Measurements from ENCODE around the gene CSF2. TPM values are rescaled to one million over a fixed set of nuclear protein-coding genes. Genes with fewer than 3 reads are reported as not detected.

CSF2 gene
- total RNA-seq, 3 donors from 2014 or later (not counting 1 experiment from before 2014, with no cell fraction given), result 0.65 to 1.2 (median 0.82) TPM

DNA sequence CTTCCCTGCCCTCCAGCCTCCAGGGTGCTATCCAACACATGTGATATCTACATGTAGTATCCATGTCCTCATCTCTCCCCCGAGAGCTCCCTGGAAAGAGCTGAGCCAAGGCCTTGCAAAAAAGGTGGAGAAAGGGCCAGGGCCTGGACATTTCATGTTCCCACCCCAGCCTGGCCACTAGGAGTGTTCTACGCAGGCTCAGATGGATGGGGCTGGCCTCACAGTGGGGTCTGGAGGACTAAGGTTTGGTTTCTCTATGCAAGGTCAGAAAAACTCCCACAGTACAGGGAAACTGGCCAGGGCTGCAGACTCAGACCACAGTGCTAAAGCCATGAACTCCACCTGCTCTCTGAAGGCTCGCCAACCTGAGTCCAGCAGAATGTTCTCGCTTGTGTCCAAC is 1.5 kb upstream of the CSF2 start:
- Histone ChIP-seq H3K27ac (ENCODE audit: low read length) (no peak overlapping the region), H3K36me3 (ENCODE audit: control insufficient read depth, insufficient read depth, low read length) (no peaks in the 10 kb centered on the region), H3K4me1 (ENCODE audit: control insufficient read depth, insufficient read depth, low read length) (peaks cover 77% of the 10 kb centered on the region), H3K9me3 (ENCODE audit: control insufficient read depth, insufficient read depth, low read length) (no peaks in the 10 kb centered on the region), H3K27me3 (ENCODE audit: control insufficient read depth, insufficient read depth, low read length) (no peaks in the 10 kb centered on the region), H3K4me3 (ENCODE audit: low read length) (no peak overlapping the region)
- WGBS (ENCODE audit: insufficient coverage), result 83% methylated on average over 4 of the region's 4 CpGs
- Mint-ChIP-seq H3K9me3 (no peaks in the 10 kb centered on the region), H3K27me3 (ENCODE audit: low read depth in 2 of 2) (peaks cover 0 to 3% of the 10 kb centered on the region in 2 donors), H3K36me3 (no peaks in the 10 kb centered on the region), H3K4me1 (peaks cover 22 to 63% of the 10 kb centered on the region in 2 donors), H3K4me3 (no peak overlapping the region), H3K27ac (no peak overlapping the region)
- ATAC-seq, result no peak
- intact Hi-C loops (cut with micrococcal nuclease), result no loop called here
- DNase-seq, result no peak
- TF ChIP-seq, protein P1, sequence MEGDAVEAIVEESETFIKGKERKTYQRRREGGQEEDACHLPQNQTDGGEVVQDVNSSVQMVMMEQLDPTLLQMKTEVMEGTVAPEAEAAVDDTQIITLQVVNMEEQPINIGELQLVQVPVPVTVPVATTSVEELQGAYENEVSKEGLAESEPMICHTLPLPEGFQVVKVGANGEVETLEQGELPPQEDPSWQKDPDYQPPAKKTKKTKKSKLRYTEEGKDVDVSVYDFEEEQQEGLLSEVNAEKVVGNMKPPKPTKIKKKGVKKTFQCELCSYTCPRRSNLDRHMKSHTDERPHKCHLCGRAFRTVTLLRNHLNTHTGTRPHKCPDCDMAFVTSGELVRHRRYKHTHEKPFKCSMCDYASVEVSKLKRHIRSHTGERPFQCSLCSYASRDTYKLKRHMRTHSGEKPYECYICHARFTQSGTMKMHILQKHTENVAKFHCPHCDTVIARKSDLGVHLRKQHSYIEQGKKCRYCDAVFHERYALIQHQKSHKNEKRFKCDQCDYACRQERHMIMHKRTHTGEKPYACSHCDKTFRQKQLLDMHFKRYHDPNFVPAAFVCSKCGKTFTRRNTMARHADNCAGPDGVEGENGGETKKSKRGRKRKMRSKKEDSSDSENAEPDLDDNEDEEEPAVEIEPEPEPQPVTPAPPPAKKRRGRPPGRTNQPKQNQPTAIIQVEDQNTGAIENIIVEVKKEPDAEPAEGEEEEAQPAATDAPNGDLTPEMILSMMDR (IDR thresholded peaks at IDR 0.05), result no peak

- Histone ChIP-seq H3K9me3 (ENCODE audit: control insufficient read depth, insufficient read depth, low read length) (no peaks in the 10 kb centered on the region), H3K36me3 (ENCODE audit: control insufficient read depth, insufficient read depth, low read length) (no peaks in the 10 kb centered on the region), H3K27me3 (ENCODE audit: control insufficient read depth, insufficient read depth, low read length) (no peaks in the 10 kb centered on the region), H3K4me3 (ENCODE audit: low read length) (no peak overlapping the region), H3K27ac (ENCODE audit: low read length) (no peak overlapping the region), H3K4me1 (ENCODE audit: control insufficient read depth, insufficient read depth, low read length) (peaks cover 77% of the 10 kb centered on the region)
- TF ChIP-seq, protein P1 (IDR thresholded peaks at IDR 0.05), result no peak
- Mint-ChIP-seq H3K4me3 (no peak overlapping the region), H3K9me3 (no peaks in the 10 kb centered on the region), H3K27me3 (ENCODE audit: low read depth in 2 of 2) (peaks cover 0 to 3% of the 10 kb centered on the region in 2 donors), H3K27ac (no peak overlapping the region), H3K4me1 (peaks cover 26 to 62% of the 10 kb centered on the region in 2 donors), H3K36me3 (no peaks in the 10 kb centered on the region)
- intact Hi-C loops (cut with micrococcal nuclease), result no loop called here
- 66% methylated on average over 2 of the region's 2 CpGs for WGBS (ENCODE audit: insufficient coverage)
- no peak for DNase-seq
- ATAC-seq, result no peak
Observed at GRCh38 chr5:132072528-132072927, 1.1 kb upstream of the CSF2 start.

GRCh38 chr5:132074091-132074771 is 642 bp downstream of the CSF2 start:
- no peaks in the 10 kb centered on the region for H3K36me3 Mint-ChIP-seq
- Histone ChIP-seq H3K4me3 (ENCODE audit: low read length) (no peak overlapping the region), H3K27ac (ENCODE audit: low read length) (peak overlapping the region; percentile 16), H3K9me3 (ENCODE audit: control insufficient read depth, insufficient read depth, low read length) (no peaks in the 10 kb centered on the region), H3K36me3 (ENCODE audit: control insufficient read depth, insufficient read depth, low read length) (no peaks in the 10 kb centered on the region), H3K27me3 (ENCODE audit: control insufficient read depth, insufficient read depth, low read length) (no peaks in the 10 kb centered on the region), H3K4me1 (ENCODE audit: control insufficient read depth, insufficient read depth, low read length) (peaks cover 74% of the 10 kb centered on the region)
- H3K4me1 Mint-ChIP-seq, result peaks cover 23 to 55% of the 10 kb centered on the region in 2 donors
- DNase-seq, result no peak
- intact Hi-C loops (cut with micrococcal nuclease), result no loop called here
- peaks cover 0 to 3% of the 10 kb centered on the region in 2 donors for H3K27me3 Mint-ChIP-seq (ENCODE audit: low read depth in 2 of 2)
- peak overlapping the region; percentile 23 to 68 for H3K27ac Mint-ChIP-seq
- peak overlapping the region; percentile 21 for H3K4me3 Mint-ChIP-seq
- peak in 1 of 3 donors; percentile 6 for ATAC-seq
- no peaks in the 10 kb centered on the region for H3K9me3 Mint-ChIP-seq
- TF ChIP-seq, protein P1 (IDR thresholded peaks at IDR 0.05), result no peak
- 89% methylated on average over 7 of the region's 7 CpGs for WGBS (ENCODE audit: insufficient coverage)

Data from natural killer cell (primary cell).